Measurements from ENCODE around the gene PROP1.
A peak's percentile ranks its signal among the peaks of the same experiment; 100 is the strongest.
"Not testable (repeated sequence)": the region's sequence is repeated elsewhere in the genome, so short reads cannot be mapped to it uniquely, and the experiment has no call there.

The PROP1 gene

DNA sequence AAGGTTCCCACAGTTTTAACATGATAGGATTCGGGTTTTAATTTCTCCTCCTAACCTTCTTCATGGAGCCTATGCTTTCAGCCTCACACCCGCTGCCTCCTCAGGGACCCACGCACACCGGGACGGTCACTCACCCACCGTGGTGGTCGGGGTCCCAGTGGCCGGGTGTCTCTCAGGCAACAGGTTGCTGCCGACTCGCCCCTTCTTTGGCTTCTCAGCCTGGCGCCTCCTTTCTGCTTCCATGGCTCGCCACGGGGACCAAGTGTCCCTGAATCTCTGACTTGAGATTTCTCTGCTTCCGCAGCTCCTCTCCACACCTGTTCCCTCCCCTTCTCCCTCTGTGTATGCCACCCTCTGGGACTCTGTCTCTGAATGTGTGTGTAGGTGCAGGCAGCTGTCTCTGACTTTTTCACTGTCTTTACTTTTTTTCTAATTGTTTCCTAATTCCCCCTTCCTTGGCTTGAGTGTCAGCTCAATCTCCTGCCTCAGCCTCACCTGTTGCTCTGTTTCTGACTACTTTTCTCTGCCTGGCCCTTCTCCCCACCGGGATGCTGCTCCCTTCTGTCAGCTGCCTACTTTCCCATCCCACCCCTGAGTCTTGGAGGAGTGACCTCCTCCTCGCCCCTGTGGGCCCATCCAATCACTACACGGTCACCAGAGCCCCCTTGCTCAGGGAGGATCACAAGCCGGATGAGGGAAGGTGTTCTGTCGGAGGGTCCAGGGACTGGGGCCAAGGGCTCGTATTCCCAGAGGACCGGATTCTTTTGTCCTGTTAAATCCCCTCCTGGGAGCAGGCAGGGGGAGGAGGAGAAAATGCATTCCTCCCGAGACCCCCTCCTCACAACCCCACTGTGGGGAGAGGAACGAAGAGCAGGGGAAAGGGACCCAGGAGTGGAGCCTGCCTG is at the start of gene PROP1:
Gene PROP1, minus strand, starts transcription at position 552 of the 905 bp plus-strand sequence. Its CDS starts 309 bp downstream, at position 243.
- peak; percentile 58 for DNase-seq (ENCODE audit: low spot score)

- not testable (repeated sequence) for DNase-seq (ENCODE audit: low spot score)
Observed at GRCh38 chr5:178019379-178020030, 23.5 kb upstream of the PROP1 start.

DNA sequence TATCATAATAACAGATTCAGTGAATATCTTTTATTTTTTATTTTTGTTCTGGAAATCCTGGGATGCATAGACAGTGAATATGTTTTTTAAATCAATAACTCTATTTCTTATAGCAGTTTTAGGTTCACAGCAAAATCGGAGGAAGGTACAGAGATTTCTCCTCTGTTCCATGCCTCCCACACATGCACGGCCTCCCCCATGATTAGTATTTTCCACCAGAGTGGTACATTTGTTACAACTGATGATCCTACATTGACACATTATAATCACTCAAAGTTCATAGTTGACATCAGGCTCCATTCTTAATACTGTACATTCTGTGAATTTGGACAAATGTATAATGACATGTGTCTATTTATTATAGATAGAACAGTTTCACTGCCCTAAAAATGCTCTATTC is 16.7 kb upstream of the PROP1 start:
- not testable (repeated sequence) for DNase-seq (ENCODE audit: low spot score)

GRCh38 chr5:178011816-178012554 is 15.9 kb upstream of the PROP1 start:
- DNase-seq (ENCODE audit: low spot score) = not testable (repeated sequence)

DNA sequence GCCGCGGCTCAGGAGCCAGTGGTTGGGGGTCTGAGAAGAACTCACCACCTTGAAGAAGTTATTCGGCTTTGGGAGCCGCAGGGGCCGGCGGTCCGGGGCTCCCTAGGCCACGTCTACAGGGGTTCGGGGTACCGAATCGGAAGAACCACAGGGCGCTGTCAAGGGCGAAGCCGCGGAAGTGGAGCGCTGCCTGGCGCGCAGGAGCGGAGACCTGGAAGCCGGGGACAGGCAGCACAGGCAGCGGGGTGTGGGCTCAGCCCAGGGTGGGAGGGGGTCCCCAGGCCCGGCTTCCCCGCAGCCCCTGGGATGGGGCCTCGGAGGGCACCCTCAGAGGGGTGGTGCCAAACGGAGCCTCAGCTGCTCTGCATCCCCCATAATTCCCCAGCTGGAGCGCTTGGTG is 11.2 kb upstream of the PROP1 start:
- DNase-seq (ENCODE audit: low spot score) = not testable (repeated sequence)

DNA sequence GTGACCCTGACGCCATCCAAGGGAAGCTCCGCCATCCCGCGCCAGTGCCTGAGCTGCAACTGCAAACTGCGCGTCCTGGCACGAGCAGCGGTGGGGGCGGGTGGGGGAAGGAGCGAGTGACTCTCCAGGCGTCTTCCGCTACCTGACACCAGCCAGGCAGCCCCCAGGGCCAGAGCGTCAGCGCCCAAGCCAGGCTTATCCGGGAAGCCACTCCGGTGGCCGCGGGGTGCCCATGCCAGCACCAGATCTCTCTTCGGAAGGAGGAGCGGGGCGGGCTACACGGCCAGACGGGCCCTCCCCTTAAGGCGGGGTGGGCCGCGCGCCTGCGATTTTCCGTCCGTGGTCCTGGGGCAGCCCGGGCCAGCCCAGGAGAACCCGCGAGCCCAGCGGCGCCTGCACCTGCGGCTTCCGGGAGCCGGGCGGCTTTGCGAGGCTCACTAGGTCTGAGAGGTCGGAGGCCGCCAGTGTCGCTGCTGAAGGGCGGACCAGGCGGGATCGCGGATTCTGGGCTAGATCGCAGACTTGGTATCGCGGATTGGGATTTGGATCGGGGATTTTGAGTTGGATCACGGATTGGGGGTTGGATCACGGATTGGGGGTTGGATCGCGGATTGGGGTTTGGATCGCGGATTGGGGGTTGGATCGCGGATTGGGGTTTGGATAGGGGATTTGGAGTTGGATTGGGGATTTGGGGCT is 10.6 kb upstream of the PROP1 start:
- DNase-seq (ENCODE audit: low spot score) = not testable (repeated sequence)

DNA sequence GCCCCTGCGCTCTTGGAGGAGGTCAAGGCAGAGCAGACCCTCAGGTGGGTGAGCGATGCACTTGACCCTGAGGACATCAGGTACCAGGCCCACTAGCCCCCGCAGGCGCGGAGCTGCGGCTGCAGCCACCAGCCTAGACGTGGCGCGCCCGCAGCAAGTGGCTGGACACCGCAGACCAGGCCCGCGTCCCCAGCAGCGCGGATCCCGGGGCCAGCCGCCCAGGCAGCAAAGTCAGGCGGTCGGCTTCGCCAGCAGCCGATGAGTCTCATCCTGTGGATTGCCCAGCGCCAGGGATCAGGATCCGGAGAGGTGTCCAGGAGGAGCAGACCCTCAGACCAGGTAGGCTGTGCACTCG is 10.1 kb upstream of the PROP1 start:
- not testable (repeated sequence) for DNase-seq (ENCODE audit: low spot score)

- DNase-seq (ENCODE audit: low spot score) = no peak
Observed at GRCh38 chr5:177997846-177998245, 1.8 kb upstream of the PROP1 start.

DNA sequence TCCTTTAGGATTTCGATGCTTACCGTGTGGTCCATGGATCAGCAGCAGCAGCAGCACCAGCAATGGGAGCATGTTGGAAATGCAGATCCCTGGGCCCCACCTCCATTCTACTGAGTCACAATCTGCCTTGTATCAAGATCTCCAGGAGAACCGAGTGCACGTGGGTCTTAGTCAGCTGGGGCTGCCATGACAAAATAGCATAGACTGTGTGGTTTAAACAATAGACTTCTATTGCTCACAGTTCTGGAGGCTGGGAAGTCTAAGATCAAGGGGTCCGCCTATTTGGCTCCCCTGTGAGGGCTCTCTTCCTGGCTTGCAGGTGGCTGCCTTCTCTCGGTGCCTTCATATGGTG is 1.3 kb upstream of the PROP1 start:
- no peak for DNase-seq (ENCODE audit: low spot score)

GRCh38 chr5:177996660-177997318 is 747 bp upstream of the PROP1 start:
- no peak for DNase-seq (ENCODE audit: low spot score)

GRCh38 chr5:177994561-177995190 is 1.4 kb downstream of the PROP1 start:
- no peak for DNase-seq (ENCODE audit: low spot score)

- DNase-seq (ENCODE audit: low spot score) = no peak
Observed at GRCh38 chr5:177994063-177994462, 2.0 kb downstream of the PROP1 start.

GRCh38 chr5:177992466-177992865 is 3.6 kb downstream of the PROP1 start:
- DNase-seq (ENCODE audit: low spot score) = no peak

- DNase-seq (ENCODE audit: low spot score) = no peak
Observed at GRCh38 chr5:177988989-177989625, 6.9 kb downstream of the PROP1 start.

DNA sequence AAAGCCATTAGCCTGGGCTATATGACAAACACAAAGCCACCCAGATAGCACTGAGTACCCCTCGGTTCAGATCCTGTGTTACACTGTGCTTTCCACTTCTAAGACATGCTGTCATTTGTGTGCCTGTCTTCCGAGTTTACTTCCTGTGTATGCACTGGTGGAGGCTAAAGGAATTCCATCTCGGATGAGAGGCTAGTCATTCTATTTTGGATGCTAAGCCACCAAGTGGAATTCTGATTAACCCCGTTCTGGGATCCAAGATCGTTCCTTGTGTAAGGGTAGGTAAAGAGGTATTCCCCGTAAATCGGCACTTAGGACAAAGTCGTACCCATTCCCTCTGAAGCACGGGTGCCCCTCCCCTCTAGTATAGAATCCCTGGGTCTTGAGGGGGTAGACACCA is 8.7 kb downstream of the PROP1 start:
- DNase-seq (ENCODE audit: low spot score) = no peak

GRCh38 chr5:177985430-177986040 is 10.5 kb downstream of the PROP1 start:
- DNase-seq (ENCODE audit: low spot score) = no peak

DNA sequence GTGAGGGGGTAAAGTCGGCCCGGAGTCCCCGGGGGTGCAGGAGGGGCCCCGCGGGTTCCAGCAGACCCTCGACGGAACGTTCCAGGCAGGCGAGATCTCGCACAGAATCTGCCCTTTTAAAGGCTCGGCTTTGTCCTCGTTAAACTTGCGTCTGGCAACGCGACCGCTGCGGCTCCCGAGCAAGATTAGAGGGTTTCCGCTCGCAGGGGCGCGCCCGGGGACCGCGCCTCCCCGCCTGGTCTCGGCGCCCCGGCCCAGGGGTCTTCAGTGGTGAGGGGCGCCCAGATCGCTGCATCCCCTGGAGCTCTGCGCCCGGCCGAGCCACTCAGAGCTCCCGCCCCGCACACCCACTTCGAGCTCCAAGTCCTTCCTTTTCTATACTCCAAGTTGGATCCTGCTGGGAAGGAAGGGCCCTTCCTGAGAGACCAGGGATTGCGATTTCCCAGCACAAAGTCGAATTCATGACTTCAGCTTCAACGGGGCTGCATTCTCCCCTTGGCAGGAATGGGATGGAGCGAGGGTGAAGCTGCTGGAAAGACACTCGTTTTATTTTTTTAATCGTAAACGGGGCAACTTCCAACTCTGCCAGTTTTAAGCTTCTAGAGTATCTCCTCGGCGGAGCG is 11.3 kb downstream of the PROP1 start:
- DNase-seq (ENCODE audit: low spot score) = no peak

- no peak for DNase-seq (ENCODE audit: low spot score)
Observed at GRCh38 chr5:177983763-177984583, 12.1 kb downstream of the PROP1 start.

GRCh38 chr5:177982956-177983355 is 13.1 kb downstream of the PROP1 start:
- no peak for DNase-seq (ENCODE audit: low spot score)
